ENCODE measurements around the gene STARD13.

Gene STARD13

DNA sequence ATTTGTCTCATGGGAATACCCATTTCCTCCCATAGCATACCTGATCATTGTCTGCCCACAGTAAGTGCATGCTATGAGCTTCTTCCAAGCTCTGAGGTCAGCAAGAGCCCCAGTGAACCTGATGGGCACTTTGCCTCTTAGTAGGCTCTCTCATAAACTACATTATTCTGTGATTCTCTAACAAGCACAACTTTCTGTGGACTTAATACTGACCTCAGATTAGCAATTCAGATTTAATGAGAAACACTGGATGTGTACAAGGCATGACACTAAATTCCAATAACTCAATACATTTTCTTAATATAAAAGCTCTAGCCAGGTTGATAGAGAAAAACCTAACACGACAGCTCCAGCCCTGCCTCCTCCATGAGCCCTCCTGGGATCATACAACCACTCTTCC, 23.3 kb upstream of the STARD13 start:
- no peak for DNase-seq (ENCODE audit: low read depth in 3 of 3, low spot score in 1 of 3)

DNA sequence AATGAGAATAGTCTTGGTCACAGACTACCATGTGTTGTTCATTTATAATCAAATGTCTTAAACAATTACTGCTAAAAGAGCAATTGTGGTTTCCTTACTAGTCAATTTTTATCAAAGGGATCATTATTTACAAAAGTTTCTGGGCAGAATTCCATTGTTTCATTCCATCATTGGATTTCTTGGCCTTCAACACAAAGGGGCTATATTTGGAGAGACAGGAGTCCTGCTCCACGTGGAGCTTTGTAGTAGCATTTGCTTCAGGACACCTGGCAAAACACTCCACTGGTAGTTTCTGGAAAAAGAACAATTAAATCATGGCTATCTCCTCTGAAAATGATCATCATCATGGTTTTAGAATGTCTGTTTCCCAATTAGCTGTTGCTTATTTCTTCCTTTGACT, 22.3 kb upstream of the STARD13 start:
- no peak for DNase-seq (ENCODE audit: low read depth in 3 of 3, low spot score in 1 of 3)

DNA sequence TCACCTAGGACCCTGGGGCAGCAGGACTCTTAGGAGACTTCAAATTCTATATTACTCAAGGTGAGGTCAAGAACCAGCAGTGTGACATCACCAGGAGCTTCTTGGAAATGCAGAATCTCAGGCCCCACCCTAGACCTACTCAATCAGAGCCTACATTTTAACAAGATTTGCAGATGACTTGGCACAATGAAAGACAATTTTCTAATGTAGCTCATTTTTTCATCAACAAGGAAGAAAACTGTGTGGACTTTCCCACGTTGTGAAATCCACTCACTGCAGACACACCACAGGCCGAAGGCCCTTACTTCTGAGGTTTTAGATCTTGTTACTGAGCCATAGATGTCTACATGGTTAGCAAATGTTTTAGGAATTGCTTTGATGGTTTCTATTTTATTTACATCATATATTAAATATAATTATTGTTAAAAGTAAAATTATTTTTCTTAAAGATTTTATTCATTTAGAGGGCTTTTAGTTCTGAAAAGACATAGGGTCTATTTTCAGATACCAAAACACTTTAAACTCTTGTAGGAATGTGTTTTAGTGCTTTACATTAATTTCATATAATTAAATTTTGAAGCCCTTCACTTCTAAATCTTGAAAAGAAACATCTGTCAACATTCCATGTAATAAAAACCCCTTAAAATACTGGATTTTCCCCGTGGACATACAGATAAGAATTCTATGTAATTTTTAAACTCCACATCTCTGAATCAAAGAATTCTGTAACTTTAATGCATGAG, 18.5 kb upstream of the STARD13 start:
- DNase-seq (ENCODE audit: low read depth in 3 of 3, low spot score in 1 of 3): no peak

DNA sequence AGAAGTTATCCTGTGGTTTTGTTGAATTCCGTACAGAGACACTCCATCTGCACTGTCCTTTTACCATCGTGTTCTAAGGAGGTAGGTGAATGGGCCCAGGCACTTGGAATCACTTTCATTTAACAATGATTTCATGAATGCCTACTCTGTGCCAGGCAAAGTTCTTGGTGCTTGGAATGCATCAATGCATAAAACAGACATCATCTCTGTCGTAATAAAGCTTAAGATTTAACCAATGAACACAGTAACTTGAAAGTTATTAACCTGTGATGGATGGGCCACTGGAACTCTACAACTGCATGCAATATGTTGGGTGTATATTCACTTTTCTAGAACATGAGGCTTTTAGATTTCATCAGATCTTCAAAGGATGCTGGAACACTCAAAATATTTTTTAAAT, 14.1 kb upstream of the STARD13 start:
- DNase-seq (ENCODE audit: low read depth in 3 of 3, low spot score in 1 of 3): no peak

DNA sequence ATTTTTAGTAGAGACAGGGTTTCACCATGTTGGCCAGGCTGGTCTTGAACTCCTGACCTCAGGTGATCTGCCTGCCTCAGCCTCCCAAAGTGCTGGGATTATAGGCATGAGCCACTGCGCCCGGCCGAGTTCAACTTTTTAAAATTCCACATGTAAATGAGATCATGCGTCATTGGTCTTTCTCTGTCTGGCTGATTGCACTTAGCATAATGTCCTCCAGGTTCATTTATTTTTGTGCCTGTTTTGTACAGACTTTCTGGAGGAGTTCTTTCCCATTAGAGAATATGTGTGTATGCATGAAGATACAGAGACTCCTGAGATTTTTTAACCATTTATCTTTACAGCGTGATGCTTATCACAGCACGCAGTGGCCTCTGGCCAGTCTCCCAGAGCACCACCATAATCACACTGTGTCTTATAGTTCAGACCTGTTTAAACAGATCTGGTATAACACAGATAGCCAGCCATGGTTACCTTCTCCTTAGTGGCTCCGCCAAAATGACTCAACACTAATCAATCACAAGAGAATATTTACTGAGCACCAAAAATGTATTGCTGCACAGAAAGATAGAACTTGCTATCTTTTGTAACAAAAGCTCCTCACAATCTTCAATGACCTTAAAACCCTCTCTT, 11.4 kb upstream of the STARD13 start:
- no peak for DNase-seq (ENCODE audit: low read depth in 3 of 3, low spot score in 1 of 3)

DNA sequence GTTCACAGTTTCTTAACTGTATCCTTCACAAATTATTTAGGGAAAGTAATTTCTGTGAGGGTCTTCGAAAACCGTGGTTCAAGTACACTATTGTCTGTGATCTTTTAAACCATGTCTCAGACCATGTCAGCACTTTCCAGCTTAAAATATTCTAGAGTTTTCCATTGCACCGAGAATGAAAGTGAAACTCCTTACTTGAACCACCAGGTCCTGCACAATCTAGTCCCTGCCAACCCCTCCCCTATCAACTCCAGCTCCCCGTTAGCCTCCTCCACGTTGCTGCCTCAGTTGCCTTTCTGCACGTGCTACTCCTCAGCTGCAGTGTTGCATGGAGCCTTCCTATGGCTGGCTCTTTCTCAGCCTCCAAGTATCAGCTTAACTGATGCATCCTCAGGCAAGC, 7.2 kb upstream of the STARD13 start:
- DNase-seq (ENCODE audit: low read depth in 3 of 3, low spot score in 1 of 3): no peak

DNA sequence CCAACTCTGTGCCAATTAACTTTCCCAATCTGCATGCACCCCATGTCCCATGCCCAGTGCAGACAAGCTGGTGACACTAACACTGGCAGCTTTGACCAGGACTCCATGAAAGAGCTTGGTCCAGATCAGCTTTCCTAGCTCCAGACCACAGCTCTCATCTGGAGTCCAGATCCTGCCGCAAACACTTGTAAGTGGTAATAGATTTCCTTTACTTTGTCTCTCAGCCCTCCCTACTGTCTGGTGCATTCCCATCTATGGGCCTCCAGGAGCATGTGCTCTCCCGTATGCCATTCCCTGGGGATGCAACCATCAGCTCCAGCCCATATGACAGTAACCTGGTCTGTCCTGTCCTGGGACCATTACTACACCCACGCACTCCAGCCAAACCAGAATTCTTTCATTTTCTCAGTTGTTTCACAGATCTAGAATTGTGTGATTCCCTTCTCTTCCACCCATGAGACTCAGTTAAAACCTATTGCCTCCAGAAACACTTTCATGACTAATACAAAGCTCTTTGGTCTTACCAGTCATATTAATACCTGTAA, 4.9 kb upstream of the STARD13 start:
- no peak for DNase-seq (ENCODE audit: low read depth in 3 of 3, low spot score in 1 of 3)

DNA sequence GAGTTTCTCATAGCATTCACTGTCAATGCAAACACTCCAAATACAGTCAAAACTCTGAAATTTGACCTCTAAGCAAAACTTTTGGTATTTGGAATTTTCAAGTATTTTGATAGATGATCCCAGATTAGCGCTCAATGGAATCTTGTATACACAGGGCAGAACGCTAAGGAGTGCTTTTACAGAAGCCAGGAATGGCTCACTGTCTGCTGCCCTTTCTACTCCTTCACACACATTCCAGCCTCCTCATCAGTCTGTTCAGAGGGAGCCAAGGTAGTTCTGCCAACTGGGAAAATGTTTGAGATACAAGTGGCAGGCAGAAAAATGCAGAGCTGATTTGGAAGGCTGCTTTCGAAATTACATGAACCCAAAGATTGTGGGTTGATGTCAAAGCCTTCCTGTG, 4.4 kb upstream of the STARD13 start:
- DNase-seq (ENCODE audit: low read depth in 3 of 3, low spot score in 1 of 3): no peak

DNA sequence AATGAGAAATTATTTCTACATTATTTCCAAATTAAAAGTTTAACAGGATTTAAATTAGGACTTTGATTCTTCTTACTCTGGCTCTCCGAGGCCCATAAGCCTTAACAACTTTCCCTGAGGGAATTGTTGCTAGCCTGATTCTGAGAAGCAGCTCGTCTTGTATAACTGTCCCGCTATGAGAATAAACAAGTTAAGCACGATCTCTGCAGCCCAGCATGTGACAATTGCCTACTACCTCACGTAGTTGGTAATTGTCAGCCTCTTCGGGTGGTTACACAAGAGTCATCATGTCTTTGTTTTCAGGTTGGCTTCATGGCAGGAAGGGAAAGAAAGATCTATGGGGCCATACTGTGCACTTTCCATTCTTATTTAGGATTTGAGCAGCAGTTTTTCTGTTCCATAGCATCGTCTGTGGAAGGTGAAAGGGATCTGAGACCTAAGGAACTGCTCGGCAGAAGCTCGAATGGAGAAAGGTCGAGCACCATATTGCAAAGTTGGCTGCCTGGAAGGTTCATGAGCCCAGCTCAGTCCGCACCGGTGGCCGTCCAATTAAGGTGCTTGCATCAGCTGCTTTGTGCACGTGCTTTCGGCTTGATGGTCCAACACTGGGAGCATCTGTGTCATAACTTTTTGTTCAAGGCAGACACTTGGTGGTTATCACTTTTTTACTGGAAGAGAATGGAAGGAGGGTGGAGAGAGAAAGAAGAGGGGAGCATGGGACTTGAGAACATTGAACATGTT, 1.8 kb upstream of the STARD13 start:
- no peak for DNase-seq (ENCODE audit: low read depth in 3 of 3, low spot score in 1 of 3)

DNA sequence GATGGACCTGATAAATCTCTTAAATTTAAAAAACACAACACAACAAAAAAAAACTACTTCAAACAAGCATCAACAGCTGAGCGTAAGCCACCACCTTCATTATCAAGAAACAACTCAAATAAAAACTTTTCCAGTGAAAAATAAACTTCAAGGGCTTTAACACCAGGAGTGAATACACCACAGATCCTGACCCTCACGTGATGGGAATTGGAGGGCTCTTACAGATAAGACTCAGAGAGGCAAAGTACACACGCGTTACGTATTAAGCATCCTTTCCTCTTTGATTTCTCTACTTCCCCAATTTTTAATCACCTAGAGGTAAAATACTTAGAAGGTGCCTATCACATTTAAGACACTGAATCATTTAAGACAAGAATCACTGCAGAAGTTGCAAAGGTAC, 573 bp upstream of the STARD13 start:
- no peak for DNase-seq (ENCODE audit: low read depth in 3 of 3, low spot score in 1 of 3)

DNA sequence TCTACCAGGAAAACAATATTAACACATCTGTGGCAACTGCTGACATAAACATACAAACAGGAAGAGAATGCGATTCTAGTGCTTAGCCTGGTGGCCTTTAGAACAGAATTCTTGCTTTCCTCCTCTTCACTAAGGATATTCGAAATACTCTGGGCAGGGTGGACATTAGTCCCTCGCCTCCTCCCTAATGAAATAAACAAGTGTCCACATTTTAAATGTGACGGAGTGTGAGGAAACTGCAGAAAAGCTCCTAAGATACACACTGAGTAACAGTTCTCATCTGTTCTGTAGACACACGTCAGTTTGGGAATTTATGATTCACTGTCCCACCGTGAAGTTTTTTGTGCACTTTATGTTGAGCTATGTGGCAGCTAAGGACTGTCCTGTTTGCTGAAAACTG, 639 bp downstream of the STARD13 start:
- no peak for DNase-seq (ENCODE audit: low read depth in 3 of 3, low spot score in 1 of 3)

DNA sequence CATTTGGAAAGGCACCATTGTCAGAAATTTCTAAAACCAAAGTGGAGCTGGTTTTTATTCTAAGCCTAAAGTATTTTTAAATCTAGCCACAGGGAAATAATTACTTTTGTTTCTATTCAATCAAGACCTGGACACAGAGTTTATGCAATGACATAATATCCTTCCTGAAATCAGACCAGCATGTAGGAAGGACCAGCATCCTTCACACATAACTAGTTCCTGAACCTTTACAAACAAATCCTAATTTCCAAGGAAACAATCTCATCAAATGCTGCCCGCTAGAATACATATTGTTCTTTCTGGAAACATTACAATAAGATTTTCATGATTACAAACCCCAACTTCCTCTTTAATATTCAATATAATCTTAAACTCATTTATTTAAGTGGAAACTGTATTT, 1.5 kb downstream of the STARD13 start:
- DNase-seq (ENCODE audit: low read depth in 3 of 3, low spot score in 1 of 3): no peak

DNA sequence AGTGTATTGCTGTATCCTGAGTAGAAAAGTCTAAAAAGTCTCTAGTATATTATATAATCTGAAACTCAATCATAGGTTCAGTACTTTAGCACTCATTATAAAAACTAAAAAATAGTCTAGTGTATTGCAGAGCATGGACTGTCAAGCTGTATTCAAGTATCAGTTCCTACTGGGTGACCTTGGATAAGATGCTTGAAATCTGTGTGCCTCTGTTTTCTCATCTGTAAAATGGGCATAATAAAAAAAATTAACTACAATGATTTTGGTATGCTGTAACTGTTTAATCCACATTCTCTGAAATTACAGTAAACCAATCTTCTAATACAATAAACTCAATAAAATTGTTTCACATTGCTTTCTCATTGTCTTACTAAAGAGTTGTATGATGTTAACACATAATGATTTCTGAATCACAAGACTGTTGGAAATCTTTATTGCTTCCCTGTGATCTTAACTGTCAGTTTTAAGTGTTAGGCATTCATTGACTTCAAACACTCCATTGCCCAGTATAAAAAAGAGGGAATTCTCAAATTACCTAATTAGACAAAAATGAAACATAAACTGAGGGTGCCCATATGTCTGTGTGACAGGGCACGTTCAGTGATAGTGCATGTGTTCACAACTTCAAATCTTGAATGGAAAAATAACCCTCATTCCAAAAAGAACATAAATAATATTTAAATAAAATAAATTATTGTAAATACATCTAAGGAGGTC, 2.2 kb downstream of the STARD13 start:
- DNase-seq (ENCODE audit: low read depth in 3 of 3, low spot score in 1 of 3): no peak

DNA sequence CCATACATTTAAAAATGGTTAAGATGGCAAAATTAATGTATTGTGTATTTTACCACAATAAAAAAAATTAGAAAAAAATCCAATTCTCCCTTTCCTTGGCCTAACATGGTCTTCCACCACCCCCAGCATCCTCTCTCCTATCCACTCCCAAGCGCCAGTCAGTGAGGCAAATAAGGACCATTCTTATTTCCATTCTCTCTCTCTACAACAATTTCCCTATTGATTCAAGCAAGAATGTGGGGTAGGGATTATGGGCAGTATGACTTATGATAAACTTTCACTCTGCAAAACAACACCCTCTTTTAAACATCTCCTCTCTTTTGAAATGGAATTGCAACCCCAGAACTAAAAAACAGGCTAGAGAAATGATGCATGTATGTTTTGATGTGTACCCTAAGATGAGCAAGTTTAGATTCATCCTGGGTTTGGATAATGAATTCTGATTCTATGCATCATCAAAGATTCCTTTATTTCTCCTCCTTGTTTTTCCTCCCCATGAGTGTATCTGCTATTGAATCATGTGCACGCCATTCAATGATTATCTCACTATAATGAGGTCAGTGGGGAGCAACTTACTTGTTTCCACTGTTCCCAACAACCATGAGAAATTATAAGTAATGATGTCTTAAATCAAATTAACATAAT, 3.5 kb downstream of the STARD13 start:
- DNase-seq (ENCODE audit: low read depth in 3 of 3, low spot score in 1 of 3): no peak

DNA sequence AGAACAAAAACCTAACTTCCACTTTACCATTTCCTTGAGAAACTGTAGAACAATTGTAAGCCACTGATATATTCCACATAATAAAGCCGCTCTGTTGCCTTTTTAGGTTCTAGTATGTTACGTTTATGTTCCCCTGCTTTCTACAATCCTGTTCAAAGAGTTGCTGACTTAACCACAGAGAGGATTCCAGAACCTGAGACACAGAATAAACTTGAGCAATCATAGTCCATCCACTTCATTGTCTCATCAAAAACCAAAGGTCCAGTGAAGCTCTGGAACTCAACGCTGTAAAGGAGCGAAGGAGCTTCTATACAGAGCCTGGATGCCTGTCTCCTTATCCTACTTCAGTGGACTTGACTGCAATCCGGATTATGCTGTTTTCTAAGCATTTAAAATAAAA, 4.6 kb downstream of the STARD13 start:
- no peak for DNase-seq (ENCODE audit: low read depth in 3 of 3, low spot score in 1 of 3)

DNA sequence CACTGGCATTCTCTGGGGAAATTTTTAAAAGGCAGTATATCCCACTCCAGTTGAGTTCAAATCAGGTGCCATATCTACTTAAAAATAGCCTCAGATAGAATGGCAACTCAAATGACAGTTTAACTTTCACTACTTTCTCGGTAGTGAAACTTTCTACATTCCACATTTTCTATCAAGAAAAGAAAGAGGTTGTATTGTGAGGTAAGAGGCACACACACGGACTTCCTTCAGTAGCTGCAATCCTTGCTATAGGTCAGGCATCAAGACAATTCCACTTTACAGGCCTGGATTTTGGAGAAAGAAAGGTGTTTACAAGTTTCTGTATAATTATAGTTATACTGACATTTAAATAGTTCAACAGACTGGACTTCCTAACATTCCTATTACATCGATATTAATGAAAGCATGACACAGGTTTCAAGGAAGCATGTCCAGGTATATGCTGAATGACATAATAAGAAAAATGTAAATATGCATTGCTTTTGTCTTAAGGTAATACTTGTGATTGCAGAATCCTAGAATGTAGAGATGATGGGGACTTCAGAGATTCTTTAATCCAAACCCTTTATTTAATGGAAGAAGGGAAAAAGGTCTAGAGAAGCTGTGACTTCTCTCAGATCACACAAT, 5.2 kb downstream of the STARD13 start:
- no peak for DNase-seq (ENCODE audit: low read depth in 3 of 3, low spot score in 1 of 3)

DNA sequence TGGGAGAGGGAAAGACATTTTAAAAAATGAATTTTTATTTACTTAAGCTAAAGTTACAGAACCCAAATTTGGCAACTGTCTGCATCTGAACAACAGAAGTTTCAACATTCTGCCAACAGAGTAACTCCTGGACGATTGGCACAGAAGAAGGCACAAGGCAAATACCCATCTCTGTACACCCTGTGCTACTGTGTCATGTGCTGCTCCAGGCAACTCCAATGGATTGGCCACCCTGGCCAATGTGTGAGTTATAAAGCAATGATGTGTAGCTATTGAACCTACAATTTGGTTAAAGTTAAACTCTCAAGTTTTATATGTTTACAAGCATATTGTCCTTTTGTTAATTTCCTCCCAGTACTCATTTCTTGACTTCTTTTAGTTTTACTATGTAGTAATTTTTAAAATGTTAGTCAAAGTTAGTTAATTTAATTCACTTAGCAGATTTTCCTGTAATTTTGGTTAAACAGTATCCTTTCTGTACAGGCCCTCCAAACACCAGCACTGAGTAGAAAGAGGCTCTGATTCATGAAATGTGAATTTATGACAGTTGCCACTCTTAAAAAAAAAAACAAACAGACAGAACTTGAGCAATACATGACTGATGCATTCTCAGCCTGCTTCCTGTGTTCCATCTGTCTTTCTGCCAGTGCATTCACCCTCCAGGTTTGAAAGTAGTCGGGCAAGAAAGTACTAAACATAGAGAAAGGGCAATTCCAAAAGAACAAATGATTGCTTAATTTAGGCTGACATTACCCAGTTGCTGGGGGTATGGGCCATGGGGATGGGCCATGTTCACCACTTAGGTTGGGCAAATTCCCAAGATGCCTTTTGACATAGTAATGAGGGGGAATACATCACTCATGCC, 5.9 kb downstream of the STARD13 start:
- no peak for DNase-seq (ENCODE audit: low read depth in 3 of 3, low spot score in 1 of 3)

DNA sequence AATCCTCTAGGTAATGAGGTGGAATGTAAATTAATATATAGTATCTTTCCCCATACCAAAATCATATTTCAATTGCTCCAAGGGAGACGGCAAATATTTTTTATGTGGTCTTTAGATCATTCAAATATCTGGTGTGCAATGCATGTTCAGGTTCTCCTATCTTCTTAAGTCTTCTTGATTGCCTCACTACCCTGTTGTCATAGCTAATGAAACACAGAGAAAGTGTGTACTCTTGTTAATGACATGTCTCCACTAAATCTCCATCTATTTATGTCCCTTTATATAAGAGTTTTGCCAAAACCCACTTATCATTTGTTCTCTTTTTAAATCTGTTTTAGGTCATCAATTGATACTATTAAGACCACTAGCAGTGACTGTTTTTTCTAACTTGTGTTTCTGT, 6.6 kb downstream of the STARD13 start:
- DNase-seq (ENCODE audit: low read depth in 3 of 3, low spot score in 1 of 3): no peak

DNA sequence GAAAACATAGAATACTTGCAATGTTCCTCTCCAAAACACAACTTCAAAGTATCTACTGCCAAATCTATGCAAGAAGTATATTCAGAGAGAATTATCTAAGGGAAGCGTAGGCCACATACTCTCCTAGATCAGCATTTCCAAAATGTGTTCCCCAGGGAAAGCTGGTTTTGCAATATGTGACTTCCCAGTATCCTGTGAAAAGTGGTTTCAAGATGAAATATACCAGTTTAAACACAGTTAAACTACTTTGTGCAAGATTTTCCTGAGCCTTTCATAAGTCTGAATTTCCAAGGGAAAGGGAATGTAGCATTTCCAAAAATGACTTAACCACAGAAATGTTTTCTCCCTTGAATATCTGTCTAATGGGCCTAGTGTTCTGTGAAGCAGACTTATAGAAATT, 7.6 kb downstream of the STARD13 start:
- no peak for DNase-seq (ENCODE audit: low read depth in 3 of 3, low spot score in 1 of 3)
